Measurements from ENCODE around the gene MYH4. TPM values are rescaled to one million over a fixed set of nuclear protein-coding genes. Genes with fewer than 3 reads are reported as not detected.

Gene MYH4
- total RNA-seq, 1 donor from 2014 or later: not detected

GRCh38 chr17:10421900-10422542, 47.3 kb downstream of the MYH4 start, which contains the start of gene MYH8:
TSS of gene MYH8 (minus strand) at chr17:10421950. CDS start at chr17:10420227, 1,723 bp downstream.
- FAIRE-seq (no peak), DNase-seq (ENCODE audit: low read depth) (no peak)
- no peak within 1 kb of the TSS for H3K4me3 ChIP-seq (ENCODE audit: insufficient read depth, low read depth, low read length)
- H3K27ac ChIP-seq (ENCODE audit: low read depth, low read length): no peak within 1 kb of the TSS
- Mint-ChIP-seq H3K27ac (ENCODE audit: unreplicated experiment) (peak within 1 kb of the TSS; percentile 37), H3K4me3 (ENCODE audit: unreplicated experiment) (no peak within 1 kb of the TSS), H3K36me3 (ENCODE audit: low read depth, unreplicated experiment) (no peaks in the 10 kb centered on the region), H3K27me3 (ENCODE audit: low read depth, unreplicated experiment) (no peaks in the 10 kb centered on the region), H3K9me3 (ENCODE audit: unreplicated experiment) (peaks cover 2% of the 10 kb centered on the region), H3K4me1 (ENCODE audit: low read depth, unreplicated experiment) (peaks cover 12% of the 10 kb centered on the region)
- TF ChIP-seq EZH2 (IDR thresholded peaks at IDR 0.05; ENCODE audit: insufficient read depth, low read length): no peak
- TF ChIP-seq, protein P1, sequence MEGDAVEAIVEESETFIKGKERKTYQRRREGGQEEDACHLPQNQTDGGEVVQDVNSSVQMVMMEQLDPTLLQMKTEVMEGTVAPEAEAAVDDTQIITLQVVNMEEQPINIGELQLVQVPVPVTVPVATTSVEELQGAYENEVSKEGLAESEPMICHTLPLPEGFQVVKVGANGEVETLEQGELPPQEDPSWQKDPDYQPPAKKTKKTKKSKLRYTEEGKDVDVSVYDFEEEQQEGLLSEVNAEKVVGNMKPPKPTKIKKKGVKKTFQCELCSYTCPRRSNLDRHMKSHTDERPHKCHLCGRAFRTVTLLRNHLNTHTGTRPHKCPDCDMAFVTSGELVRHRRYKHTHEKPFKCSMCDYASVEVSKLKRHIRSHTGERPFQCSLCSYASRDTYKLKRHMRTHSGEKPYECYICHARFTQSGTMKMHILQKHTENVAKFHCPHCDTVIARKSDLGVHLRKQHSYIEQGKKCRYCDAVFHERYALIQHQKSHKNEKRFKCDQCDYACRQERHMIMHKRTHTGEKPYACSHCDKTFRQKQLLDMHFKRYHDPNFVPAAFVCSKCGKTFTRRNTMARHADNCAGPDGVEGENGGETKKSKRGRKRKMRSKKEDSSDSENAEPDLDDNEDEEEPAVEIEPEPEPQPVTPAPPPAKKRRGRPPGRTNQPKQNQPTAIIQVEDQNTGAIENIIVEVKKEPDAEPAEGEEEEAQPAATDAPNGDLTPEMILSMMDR (IDR thresholded peaks at IDR 0.05; ENCODE audit: insufficient read depth, low read depth, low read length): no peak
- no peak within 1 kb of the TSS for H2AFZ ChIP-seq (ENCODE audit: low read depth, low read length)
- no peak within 1 kb of the TSS for H3K4me2 ChIP-seq (ENCODE audit: low read length)
- no peaks in the 10 kb centered on the region for H3K27me3 ChIP-seq (ENCODE audit: insufficient read depth, low read length)
- no peak within 1 kb of the TSS for H3K9ac ChIP-seq (ENCODE audit: low read length)
- H3K79me2 ChIP-seq (ENCODE audit: insufficient read depth, low read length): no peaks in the 10 kb centered on the region
- H3K9me3 ChIP-seq (ENCODE audit: insufficient read depth, low read depth, low read length): no peaks in the 10 kb centered on the region
- H4K20me1 ChIP-seq (ENCODE audit: insufficient read depth, low read length): no peaks in the 10 kb centered on the region
- no peaks in the 10 kb centered on the region for H3K36me3 ChIP-seq (ENCODE audit: insufficient read depth, low read length)
- no peaks in the 10 kb centered on the region for H3K4me1 ChIP-seq (ENCODE audit: insufficient read depth, low read length)

DNA sequence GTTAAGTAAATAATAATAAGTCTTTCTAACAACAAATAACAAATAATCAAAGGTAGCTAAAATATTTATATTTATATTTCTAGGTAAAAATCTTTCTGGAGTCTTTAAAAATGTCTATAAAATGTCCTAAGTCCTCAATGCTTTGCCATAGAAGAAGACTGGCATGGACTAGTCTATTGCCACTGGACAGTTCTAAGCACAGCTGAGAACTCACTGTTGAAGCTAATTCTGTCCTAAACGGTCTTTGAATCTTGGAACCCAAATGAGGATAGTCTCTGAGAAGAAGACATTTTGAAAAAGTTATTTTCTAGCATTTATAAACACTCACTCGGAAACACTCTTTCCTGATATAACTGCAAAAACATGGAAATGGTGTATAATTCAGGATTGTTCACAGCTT, 48.1 kb downstream of the MYH4 start:
- no peak overlapping the region for H3K4me3 ChIP-seq (ENCODE audit: insufficient read depth, low read depth, low read length)
- H3K4me1 ChIP-seq (ENCODE audit: insufficient read depth, low read length): no peaks in the 10 kb centered on the region
- H3K4me2 ChIP-seq (ENCODE audit: low read length): no peak overlapping the region
- FAIRE-seq (no peak), DNase-seq (ENCODE audit: low read depth) (no peak)
- TF ChIP-seq EZH2 (IDR thresholded peaks at IDR 0.05; ENCODE audit: insufficient read depth, low read length): no peak
- TF ChIP-seq, protein P1 (IDR thresholded peaks at IDR 0.05; ENCODE audit: insufficient read depth, low read depth, low read length): no peak
- no peaks in the 10 kb centered on the region for H3K27me3 ChIP-seq (ENCODE audit: insufficient read depth, low read length)
- H3K36me3 ChIP-seq (ENCODE audit: insufficient read depth, low read length): no peaks in the 10 kb centered on the region
- no peak overlapping the region for H3K27ac ChIP-seq (ENCODE audit: low read depth, low read length)
- peaks cover 12% of the 10 kb centered on the region for H3K4me1 Mint-ChIP-seq (ENCODE audit: low read depth, unreplicated experiment)
- H3K9me3 ChIP-seq (ENCODE audit: insufficient read depth, low read depth, low read length): no peaks in the 10 kb centered on the region
- no peak overlapping the region for H3K4me3 Mint-ChIP-seq (ENCODE audit: unreplicated experiment)
- H2AFZ ChIP-seq (ENCODE audit: low read depth, low read length): no peak overlapping the region
- H3K79me2 ChIP-seq (ENCODE audit: insufficient read depth, low read length): no peaks in the 10 kb centered on the region
- no peaks in the 10 kb centered on the region for H3K36me3 Mint-ChIP-seq (ENCODE audit: low read depth, unreplicated experiment)
- no peaks in the 10 kb centered on the region for H4K20me1 ChIP-seq (ENCODE audit: insufficient read depth, low read length)
- H3K27me3 Mint-ChIP-seq (ENCODE audit: low read depth, unreplicated experiment): no peaks in the 10 kb centered on the region
- no peak overlapping the region for H3K9ac ChIP-seq (ENCODE audit: low read length)
- H3K27ac Mint-ChIP-seq (ENCODE audit: unreplicated experiment): no peak overlapping the region
- H3K9me3 Mint-ChIP-seq (ENCODE audit: unreplicated experiment): peaks cover 4% of the 10 kb centered on the region

- H3K4me1 ChIP-seq (ENCODE audit: insufficient read depth, low read length): no peaks in the 10 kb centered on the region
- no peak overlapping the region for H3K9ac ChIP-seq (ENCODE audit: low read length)
- H3K79me2 ChIP-seq (ENCODE audit: insufficient read depth, low read length): no peaks in the 10 kb centered on the region
- H3K4me3 ChIP-seq (ENCODE audit: insufficient read depth, low read depth, low read length): no peak overlapping the region
- no peaks in the 10 kb centered on the region for H3K27me3 ChIP-seq (ENCODE audit: insufficient read depth, low read length)
- H3K27ac ChIP-seq (ENCODE audit: low read depth, low read length): no peak overlapping the region
- no peak for FAIRE-seq
- Mint-ChIP-seq H3K36me3 (ENCODE audit: low read depth, unreplicated experiment) (no peaks in the 10 kb centered on the region), H3K27ac (ENCODE audit: unreplicated experiment) (peak overlapping the region; percentile 37), H3K9me3 (ENCODE audit: unreplicated experiment) (peaks cover 4% of the 10 kb centered on the region), H3K4me3 (ENCODE audit: unreplicated experiment) (no peak overlapping the region), H3K27me3 (ENCODE audit: low read depth, unreplicated experiment) (no peaks in the 10 kb centered on the region), H3K4me1 (ENCODE audit: low read depth, unreplicated experiment) (peaks cover 12% of the 10 kb centered on the region)
- DNase-seq (ENCODE audit: low read depth): no peak
- no peaks in the 10 kb centered on the region for H3K36me3 ChIP-seq (ENCODE audit: insufficient read depth, low read length)
- no peak overlapping the region for H2AFZ ChIP-seq (ENCODE audit: low read depth, low read length)
- TF ChIP-seq EZH2 (IDR thresholded peaks at IDR 0.05; ENCODE audit: insufficient read depth, low read length): no peak
- TF ChIP-seq, protein P1 (IDR thresholded peaks at IDR 0.05; ENCODE audit: insufficient read depth, low read depth, low read length): no peak
- no peaks in the 10 kb centered on the region for H3K9me3 ChIP-seq (ENCODE audit: insufficient read depth, low read depth, low read length)
- H4K20me1 ChIP-seq (ENCODE audit: insufficient read depth, low read length): no peaks in the 10 kb centered on the region
- no peak overlapping the region for H3K4me2 ChIP-seq (ENCODE audit: low read length)
These were observed 48.5 kb downstream of the MYH4 start for GRCh38 chr17:10420811-10421210.

All from astrocyte (in vitro differentiated cells and primary cell).